ENCODE results near the gene TRAPPC1.
A peak's percentile ranks its signal among the peaks of the same experiment; 100 is the strongest.

TRAPPC1 gene

GRCh38 chr17:7897090-7897489, 34.7 kb downstream of the TRAPPC1 start:
- FAIRE-seq: no peak

GRCh38 chr17:7894866-7895265, 36.9 kb downstream of the TRAPPC1 start:
- no peak for FAIRE-seq

- FAIRE-seq: no peak
Observed at GRCh38 chr17:7894226-7894625, 37.5 kb downstream of the TRAPPC1 start.

- no peak for FAIRE-seq
Observed at GRCh38 chr17:7893187-7893880, 38.4 kb downstream of the TRAPPC1 start.

- FAIRE-seq: no peak
Observed at GRCh38 chr17:7889166-7889955, 42.4 kb downstream of the TRAPPC1 start.

- FAIRE-seq: no peak
Observed at GRCh38 chr17:7888184-7888920, 43.4 kb downstream of the TRAPPC1 start, which contains the start of gene CHD3. Gene CHD3 (plus strand): TSS chr17:7888789. CDS start chr17:7889001, 212 bp downstream.

GRCh38 chr17:7887482-7888183, 44.1 kb downstream of the TRAPPC1 start:
- FAIRE-seq: peak; percentile 97

GRCh38 chr17:7887038-7887481, 44.7 kb downstream of the TRAPPC1 start:
- FAIRE-seq: no peak

- FAIRE-seq: no peak
Observed at GRCh38 chr17:7886227-7887037, 45.3 kb downstream of the TRAPPC1 start.

- no peak for FAIRE-seq
Observed at GRCh38 chr17:7885367-7886226, 46.1 kb downstream of the TRAPPC1 start.

- FAIRE-seq: no peak
Observed at GRCh38 chr17:7884581-7885366, 47.0 kb downstream of the TRAPPC1 start.

- peak; percentile 60 for FAIRE-seq
Observed at GRCh38 chr17:7883781-7884386, 47.9 kb downstream of the TRAPPC1 start.

- FAIRE-seq: no peak
Observed at GRCh38 chr17:7882629-7883028, 49.1 kb downstream of the TRAPPC1 start.

- FAIRE-seq: no peak
Observed at GRCh38 chr17:7882068-7882467, 49.7 kb downstream of the TRAPPC1 start.

- FAIRE-seq: no peak
Observed at GRCh38 chr17:7881276-7882054, 50.3 kb downstream of the TRAPPC1 start.

All from G401.6 (cell line).